Neuronal stem cell (in vitro differentiated cells): Measurements from ENCODE around the gene PLP2.

Source experiments
- DNase-seq: peaks from one replicate; pipeline ENCODE4 v3.0.0-alpha.2; 2013; ENCODE audit warnings: low spot score
- H2AFZ ChIP-seq: one replicate; pipeline ENCODE4 v1.6.1; 2013; ENCODE audit warnings: mild to moderate bottlenecking, low read length, inconsistent platforms
- H2AK5ac ChIP-seq: 2 replicates; pipeline ENCODE4 v1.6.1; 2013; ENCODE audit warnings: low read depth, mild to moderate bottlenecking, inconsistent platforms, low read length, moderate library complexity, mixed read lengths
- H2BK120ac ChIP-seq: 2 replicates; pipeline ENCODE4 v1.6.1; 2013; ENCODE audit warnings: low read depth, mild to moderate bottlenecking, inconsistent platforms, low read length, moderate library complexity, mixed read lengths
- H2BK12ac ChIP-seq: one replicate; pipeline ENCODE4 v1.6.1; 2013; ENCODE audit warnings: low read length, inconsistent platforms
- H2BK15ac ChIP-seq: 2 replicates; pipeline ENCODE4 v1.6.1; 2013; ENCODE audit warnings: mild to moderate bottlenecking, low read length, inconsistent platforms, mixed read lengths
- H2BK5ac ChIP-seq: one replicate; pipeline ENCODE4 v1.6.1; 2013; ENCODE audit warnings: inconsistent platforms, mild to moderate bottlenecking, low read length, moderate library complexity
- H3K14ac ChIP-seq: one replicate; pipeline ENCODE4 v1.6.1; 2013; ENCODE audit warnings: low read length, inconsistent platforms
- H3K18ac ChIP-seq: 2 replicates; pipeline ENCODE4 v1.6.1; 2013; ENCODE audit warnings: low read length, inconsistent platforms
- H3K23ac ChIP-seq: 2 replicates; pipeline ENCODE4 v1.6.1; 2013; ENCODE audit warnings: low read depth, mild to moderate bottlenecking, mixed read lengths, low read length, inconsistent platforms; ENCODE audit not compliant: poor library complexity
- H3K27ac ChIP-seq: replicated peaks from 3 replicates; pipeline ENCODE4 v1.5.1; 2013; ENCODE audit warnings: low read length, inconsistent platforms
- H3K27me3 ChIP-seq, 3 experiments: 2 replicates each; pipeline ENCODE4 v1.6.1; 2013; ENCODE audit warnings: low read length in 3 of 3, mild to moderate bottlenecking in 2 of 3, inconsistent platforms in 1 of 3, low read depth in 1 of 3, mixed read lengths in 1 of 3, moderate library complexity in 1 of 3; ENCODE audit not compliant: control insufficient read depth in 3 of 3, insufficient read depth in 3 of 3
- H3K36me3 ChIP-seq, 2 donors: replicated peaks in 1 of 2; 2 replicates each; pipeline ENCODE4 v1.6.1; 2013; ENCODE audit warnings: low read length in 2 of 2; ENCODE audit not compliant: control insufficient read depth in 2 of 2, insufficient read depth in 2 of 2
- H3K4ac ChIP-seq: 2 replicates; pipeline ENCODE4 v1.6.1; 2013; ENCODE audit warnings: inconsistent platforms, mild to moderate bottlenecking, low read length, moderate library complexity
- H3K4me1 ChIP-seq, 2 donors: 1 replicate in 1 of 2; 2 replicates in 1 of 2; pipeline ENCODE4 v1.6.1; 2013; ENCODE audit warnings: low read length in 2 of 2, low read depth in 1 of 2; ENCODE audit not compliant: control insufficient read depth in 2 of 2, insufficient read depth in 1 of 2
- H3K4me2 ChIP-seq: one replicate; pipeline ENCODE4 v1.6.1; 2013; ENCODE audit warnings: mild to moderate bottlenecking, low read length, inconsistent platforms; ENCODE audit not compliant: insufficient read depth, poor library complexity, severe bottlenecking
- H3K4me3 ChIP-seq, 2 donors: 2 replicates each; pipeline ENCODE4 v1.5.1; 2013; ENCODE audit warnings: low read length in 2 of 2, mild to moderate bottlenecking in 2 of 2, inconsistent platforms in 1 of 2, moderate library complexity in 1 of 2
- H3K79me1 ChIP-seq: one replicate; pipeline ENCODE4 v1.6.1; 2013; ENCODE audit warnings: low read depth, mild to moderate bottlenecking, inconsistent platforms, low read length, moderate library complexity
- H3K9ac ChIP-seq: one replicate; pipeline ENCODE4 v1.6.1; 2013; ENCODE audit warnings: mild to moderate bottlenecking, low read depth, low read length, inconsistent platforms; ENCODE audit not compliant: poor library complexity
- H3K9me3 ChIP-seq, 2 donors: replicated peaks in 1 of 2; 2 replicates each; pipeline versions ENCODE3 to v1.6.1; 2013; ENCODE audit warnings: low read length in 2 of 2, mild to moderate bottlenecking in 2 of 2, inconsistent platforms in 1 of 2, low read depth in 1 of 2, mixed read lengths in 1 of 2, moderate library complexity in 1 of 2; ENCODE audit not compliant: control insufficient read depth in 2 of 2, insufficient read depth in 1 of 2
- H4K8ac ChIP-seq: one replicate; pipeline ENCODE4 v1.6.1; 2013; ENCODE audit warnings: low read depth, mild to moderate bottlenecking, inconsistent platforms, low read length, moderate library complexity
- H4K91ac ChIP-seq: one replicate; pipeline ENCODE4 v1.6.1; 2013; ENCODE audit warnings: low read length, low read depth, mild to moderate bottlenecking, inconsistent platforms; ENCODE audit not compliant: poor library complexity
- WGBS, 2 donors: extraction: QIAGEN DNeasy Blood & Tissue Kit; methylation state at CpG; one replicate each; pipeline ENCODE4 v1.1.7; 2013; ENCODE audit warnings: missing lambda C conversion rate in 2 of 2, mixed read lengths in 1 of 2; ENCODE audit not compliant: insufficient read length in 2 of 2, insufficient replicate concordance in 1 of 2; ENCODE audit errors: extremely low coverage in 2 of 2; 5-methylcytosine and 5-hydroxymethylcytosine counted together

PLP2 gene

GRCh38 chrX:49155900-49156837 is 15.5 kb upstream of the PLP2 start:
- Histone ChIP-seq H2BK15ac (no peak overlapping the region), H4K91ac (no peak overlapping the region), H3K9me3 (no peaks in the 10 kb centered on the region), H2AFZ (peak overlapping the region; percentile 73), H2BK120ac (no peak overlapping the region), H3K36me3 (no peaks in the 10 kb centered on the region), H3K27ac (peak overlapping the region; percentile 95), H3K4me3 (peak overlapping the region; percentile 49 to 71), H4K8ac (no peak overlapping the region), H3K4me2 (peak overlapping the region; percentile 54), H3K14ac (no peak overlapping the region), H3K79me1 (no peaks in the 10 kb centered on the region), H2AK5ac (no peak overlapping the region), H2BK12ac (no peak overlapping the region), H2BK5ac (peak overlapping the region; percentile 24), H3K23ac (no peak overlapping the region), H3K27me3 (peaks cover 0 to 7% (median 3%) of the 10 kb centered on the region in 3 experiments), H3K18ac (peak overlapping the region; percentile 64), H3K4me1 (peaks cover 0 to 4% of the 10 kb centered on the region in 2 donors), H3K9ac (peak overlapping the region; percentile 70), H3K4ac (no peak overlapping the region)
- DNase-seq: peak; percentile 69
- WGBS, 2 donors: no CpG with 5 or more reads among the region's 65 CpGs

- H2BK120ac ChIP-seq: no peak overlapping the region
- H3K14ac ChIP-seq: no peak overlapping the region
- H3K4me1 ChIP-seq: peaks cover 0 to 4% of the 10 kb centered on the region in 2 donors
- no peaks in the 10 kb centered on the region for H3K9me3 ChIP-seq
- no peak overlapping the region for H2BK15ac ChIP-seq
- H3K79me1 ChIP-seq: no peaks in the 10 kb centered on the region
- H3K36me3 ChIP-seq: no peaks in the 10 kb centered on the region
- no peak overlapping the region for H3K4me2 ChIP-seq
- no peak overlapping the region for H3K18ac ChIP-seq
- H4K91ac ChIP-seq: no peak overlapping the region
- DNase-seq: no peak
- H3K4me3 ChIP-seq: no peak overlapping the region
- H2BK5ac ChIP-seq: no peak overlapping the region
- H2AK5ac ChIP-seq: no peak overlapping the region
- no peak overlapping the region for H3K27ac ChIP-seq
- no peak overlapping the region for H3K23ac ChIP-seq
- H3K4ac ChIP-seq: no peak overlapping the region
- no peak overlapping the region for H2AFZ ChIP-seq
- no peak overlapping the region for H3K9ac ChIP-seq
- no peak overlapping the region for H2BK12ac ChIP-seq
- peaks cover 0 to 7% (median 6%) of the 10 kb centered on the region in 3 experiments for H3K27me3 ChIP-seq
- no CpG with 5 or more reads among the region's 25 CpGs for WGBS, 2 donors
- peak overlapping the region; percentile 43 for H4K8ac ChIP-seq
Measured at GRCh38 chrX:49157194-49157593, 14.5 kb upstream of the PLP2 start.

GRCh38 chrX:49160908-49161307 is 10.8 kb upstream of the PLP2 start:
- WGBS, 2 donors: no CpG with 5 or more reads among the region's 2 CpGs
- Histone ChIP-seq H3K27me3 (peaks cover 0 to 12% (median 7%) of the 10 kb centered on the region in 3 experiments), H3K9me3 (no peaks in the 10 kb centered on the region), H3K4me2 (no peak overlapping the region), H4K91ac (no peak overlapping the region), H3K4ac (no peak overlapping the region), H2BK5ac (no peak overlapping the region), H4K8ac (no peak overlapping the region), H3K4me3 (no peak overlapping the region), H2BK120ac (no peak overlapping the region), H3K27ac (no peak overlapping the region), H3K36me3 (no peaks in the 10 kb centered on the region), H2AK5ac (no peak overlapping the region), H3K18ac (no peak overlapping the region), H3K14ac (no peak overlapping the region), H2AFZ (no peak overlapping the region), H2BK15ac (no peak overlapping the region), H3K9ac (no peak overlapping the region), H3K23ac (no peak overlapping the region), H2BK12ac (no peak overlapping the region), H3K4me1 (peaks cover 0 to 5% of the 10 kb centered on the region in 2 donors), H3K79me1 (peaks cover 2% of the 10 kb centered on the region)
- no peak for DNase-seq

- no peak overlapping the region for H3K4me3 ChIP-seq
- H2BK5ac ChIP-seq: no peak overlapping the region
- no peak overlapping the region for H2BK15ac ChIP-seq
- H3K27me3 ChIP-seq: peaks cover 0 to 12% (median 7%) of the 10 kb centered on the region in 3 experiments
- peaks cover 0 to 5% of the 10 kb centered on the region in 2 donors for H3K4me1 ChIP-seq
- no peak for DNase-seq
- H3K23ac ChIP-seq: no peak overlapping the region
- no peak overlapping the region for H3K27ac ChIP-seq
- no CpG with 5 or more reads among the region's 5 CpGs for WGBS, 2 donors
- no peak overlapping the region for H2AFZ ChIP-seq
- H3K4me2 ChIP-seq: no peak overlapping the region
- H3K36me3 ChIP-seq: no peaks in the 10 kb centered on the region
- peaks cover 2% of the 10 kb centered on the region for H3K79me1 ChIP-seq
- H2BK12ac ChIP-seq: no peak overlapping the region
- H4K8ac ChIP-seq: no peak overlapping the region
- no peak overlapping the region for H2AK5ac ChIP-seq
- H3K9ac ChIP-seq: no peak overlapping the region
- H2BK120ac ChIP-seq: no peak overlapping the region
- no peaks in the 10 kb centered on the region for H3K9me3 ChIP-seq
- H3K14ac ChIP-seq: no peak overlapping the region
- no peak overlapping the region for H3K4ac ChIP-seq
- H3K18ac ChIP-seq: no peak overlapping the region
- no peak overlapping the region for H4K91ac ChIP-seq
Measured at GRCh38 chrX:49161632-49162031, 10.1 kb upstream of the PLP2 start.
